Natural killer cell (primary cell): Measurements from ENCODE around the gene HEXIM1. TPM values are rescaled to one million over a fixed set of nuclear protein-coding genes. Genes with fewer than 3 reads are reported as not detected.

Source experiments
- ATAC-seq, 3 donors: fragments of 150-1000 bp in 2 of 3; fragments of 200-7000 bp in 1 of 3; cut with Tn5 transposase; 1 replicate in 1 of 3; 2 replicates in 2 of 3; pipeline ENCODE4 v1.10.0; 2021; ENCODE audit warnings: mild to moderate bottlenecking in 2 of 3, moderate library complexity in 2 of 3
- DNase-seq, 2 donors: peaks; one replicate each; pipeline versions ENCODE4 v3.0.0 to v3.0.0-alpha.2; 2013 to 2021; ENCODE audit warnings: mixed read lengths in 1 of 2
- H3K27ac ChIP-seq: one replicate; pipeline ENCODE4 v1.5.1; 2013; ENCODE audit warnings: mild to moderate bottlenecking, low read length
- H3K27me3 ChIP-seq: one replicate; pipeline ENCODE4 v1.6.1; 2013; ENCODE audit warnings: low read length; ENCODE audit not compliant: control insufficient read depth, insufficient read depth
- H3K36me3 ChIP-seq: one replicate; pipeline ENCODE4 v1.6.1; 2013; ENCODE audit warnings: low read length; ENCODE audit not compliant: control insufficient read depth, insufficient read depth
- H3K4me1 ChIP-seq: one replicate; pipeline ENCODE4 v1.6.1; 2013; ENCODE audit warnings: low read length; ENCODE audit not compliant: control insufficient read depth, insufficient read depth
- H3K4me3 ChIP-seq: one replicate; pipeline ENCODE4 v1.5.1; 2013; ENCODE audit warnings: low read length
- H3K9me3 ChIP-seq: one replicate; pipeline ENCODE4 v1.6.1; 2013; ENCODE audit warnings: low read length; ENCODE audit not compliant: control insufficient read depth, insufficient read depth
- H3K27ac Mint-ChIP-seq, 2 donors: one replicate each; pipeline ENCODE4 v1.8.0; 2022; ENCODE audit warnings: mild to moderate bottlenecking in 2 of 2, mixed read lengths in 2 of 2, moderate library complexity in 1 of 2
- H3K27me3 Mint-ChIP-seq, 2 donors: one replicate each; pipeline ENCODE4 v1.8.0; 2022; ENCODE audit warnings: low read depth in 2 of 2, mixed read lengths in 2 of 2
- H3K36me3 Mint-ChIP-seq: one replicate; pipeline ENCODE4 v1.8.0; 2022; ENCODE audit warnings: mixed read lengths
- H3K4me1 Mint-ChIP-seq, 2 donors: one replicate each; pipeline ENCODE4 v1.8.0; 2022; ENCODE audit warnings: mixed read lengths in 2 of 2
- H3K4me3 Mint-ChIP-seq: one replicate; pipeline ENCODE4 v1.8.0; 2022; ENCODE audit warnings: mild to moderate bottlenecking, moderate library complexity, mixed read lengths
- H3K9me3 Mint-ChIP-seq, 2 donors: one replicate each; pipeline ENCODE4 v1.8.0; 2022; ENCODE audit warnings: mixed read lengths in 2 of 2
- WGBS: methylation state at CpG from one replicate; pipeline ENCODE4 v1.1.7; 2013; ENCODE audit warnings: missing lambda C conversion rate; ENCODE audit not compliant: insufficient coverage; 5-methylcytosine and 5-hydroxymethylcytosine counted together
- intact Hi-C: fragments of 100-400 bp; cut with micrococcal nuclease; formaldehyde crosslinking; loops from one replicate; pipeline ENCODE4 v1.14.2; 2022
- total RNA-seq, 4 donors: library from RNA; stranded (reverse); fragments of 120-200 nt in 1 of 4; gene quantifications; one replicate each; pipeline versions ENCODE4 v1.2.3 to v1.2.4, GENCODE V29; 2013 to 2022
- TF ChIP-seq, protein P1 (sequence below): fragments of 200-600 bp; IDR thresholded peaks from one replicate; pipeline ENCODE4 v1.8.0; 2022; ENCODE audit warnings: antibody characterized with exemption

Gene HEXIM1, protein sequence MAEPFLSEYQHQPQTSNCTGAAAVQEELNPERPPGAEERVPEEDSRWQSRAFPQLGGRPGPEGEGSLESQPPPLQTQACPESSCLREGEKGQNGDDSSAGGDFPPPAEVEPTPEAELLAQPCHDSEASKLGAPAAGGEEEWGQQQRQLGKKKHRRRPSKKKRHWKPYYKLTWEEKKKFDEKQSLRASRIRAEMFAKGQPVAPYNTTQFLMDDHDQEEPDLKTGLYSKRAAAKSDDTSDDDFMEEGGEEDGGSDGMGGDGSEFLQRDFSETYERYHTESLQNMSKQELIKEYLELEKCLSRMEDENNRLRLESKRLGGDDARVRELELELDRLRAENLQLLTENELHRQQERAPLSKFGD
- 10 to 100 TPM; 64.9 to 80.7 (median 79.8) TPM for total RNA-seq
- 16.0 TPM for total RNA-seq (2013)

DNA sequence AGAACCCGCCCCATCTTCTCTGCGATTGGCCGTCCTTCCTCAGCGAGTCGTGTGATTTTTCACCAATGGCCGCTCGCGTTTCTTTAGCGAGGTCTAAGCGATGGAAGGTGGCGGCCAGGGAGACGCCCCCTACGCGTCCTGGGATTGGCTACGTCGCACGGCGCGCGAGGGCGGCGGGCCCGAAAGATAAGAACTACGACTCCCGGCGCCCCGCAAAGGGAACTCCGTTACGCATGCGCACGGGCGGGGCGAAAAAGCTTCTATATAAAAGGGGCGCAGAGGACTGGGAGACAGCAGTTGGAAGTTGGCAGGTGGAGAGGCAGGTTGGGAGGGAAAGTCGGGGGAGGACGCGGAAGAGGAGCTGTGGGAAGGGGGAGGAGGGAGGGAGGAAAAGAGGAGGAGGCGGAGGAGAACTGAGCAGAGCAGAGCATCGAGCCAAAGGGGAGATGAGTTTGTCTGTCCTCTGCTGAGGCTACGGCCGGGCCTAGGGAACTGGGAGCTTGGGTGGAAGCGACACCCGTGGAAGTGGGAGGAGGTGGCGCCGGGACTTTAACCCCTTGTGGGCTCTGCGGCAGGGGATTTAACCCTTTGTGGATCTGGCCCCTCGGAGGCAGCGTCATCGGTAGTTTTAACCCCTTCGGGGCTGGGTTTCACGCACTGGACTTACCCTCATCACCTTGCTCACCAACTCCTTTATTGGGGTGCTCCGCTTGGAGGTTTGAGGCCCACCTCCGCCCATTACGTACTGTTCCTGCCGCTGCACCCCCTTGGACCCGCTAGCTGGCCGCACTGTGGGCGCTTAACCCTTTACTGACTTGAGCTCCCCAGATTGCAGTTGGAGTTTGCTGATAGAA is at the start of gene HEXIM1:
Gene HEXIM1 (plus strand): TSS at position 293 of the 854 bp plus-strand sequence. CDS start 716 bp downstream, outside the sequence.
- WGBS, result under 1% methylated on average over 58 of the region's 58 CpGs
- Mint-ChIP-seq H3K4me3 (peak within 1 kb of the TSS; percentile 100), H3K4me1 (peaks cover 51 to 65% of the 10 kb centered on the region in 2 donors), H3K27me3 (no peaks in the 10 kb centered on the region), H3K9me3 (no peaks in the 10 kb centered on the region), H3K36me3 (peaks cover 6% of the 10 kb centered on the region), H3K27ac (peak within 1 kb of the TSS; percentile 98 to 100)
- Histone ChIP-seq H3K27me3 (no peaks in the 10 kb centered on the region), H3K9me3 (no peaks in the 10 kb centered on the region), H3K4me3 (peak within 1 kb of the TSS; percentile 88), H3K36me3 (no peaks in the 10 kb centered on the region), H3K27ac (peak within 1 kb of the TSS; percentile 98), H3K4me1 (peaks cover 52% of the 10 kb centered on the region)
- DNase-seq (peak; percentile 99), ATAC-seq (peak; percentile 77 to 92 (median 82))
- TF ChIP-seq, protein P1, sequence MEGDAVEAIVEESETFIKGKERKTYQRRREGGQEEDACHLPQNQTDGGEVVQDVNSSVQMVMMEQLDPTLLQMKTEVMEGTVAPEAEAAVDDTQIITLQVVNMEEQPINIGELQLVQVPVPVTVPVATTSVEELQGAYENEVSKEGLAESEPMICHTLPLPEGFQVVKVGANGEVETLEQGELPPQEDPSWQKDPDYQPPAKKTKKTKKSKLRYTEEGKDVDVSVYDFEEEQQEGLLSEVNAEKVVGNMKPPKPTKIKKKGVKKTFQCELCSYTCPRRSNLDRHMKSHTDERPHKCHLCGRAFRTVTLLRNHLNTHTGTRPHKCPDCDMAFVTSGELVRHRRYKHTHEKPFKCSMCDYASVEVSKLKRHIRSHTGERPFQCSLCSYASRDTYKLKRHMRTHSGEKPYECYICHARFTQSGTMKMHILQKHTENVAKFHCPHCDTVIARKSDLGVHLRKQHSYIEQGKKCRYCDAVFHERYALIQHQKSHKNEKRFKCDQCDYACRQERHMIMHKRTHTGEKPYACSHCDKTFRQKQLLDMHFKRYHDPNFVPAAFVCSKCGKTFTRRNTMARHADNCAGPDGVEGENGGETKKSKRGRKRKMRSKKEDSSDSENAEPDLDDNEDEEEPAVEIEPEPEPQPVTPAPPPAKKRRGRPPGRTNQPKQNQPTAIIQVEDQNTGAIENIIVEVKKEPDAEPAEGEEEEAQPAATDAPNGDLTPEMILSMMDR, result no peak
- intact Hi-C loops, result loop anchor here (1.0 to 10.0 kb wide), 5 partner anchors 13 to 1046 kb away; partner anchors contain the start of genes ACBD4, HEXIM2, KANSL1 and MAP3K14

DNA sequence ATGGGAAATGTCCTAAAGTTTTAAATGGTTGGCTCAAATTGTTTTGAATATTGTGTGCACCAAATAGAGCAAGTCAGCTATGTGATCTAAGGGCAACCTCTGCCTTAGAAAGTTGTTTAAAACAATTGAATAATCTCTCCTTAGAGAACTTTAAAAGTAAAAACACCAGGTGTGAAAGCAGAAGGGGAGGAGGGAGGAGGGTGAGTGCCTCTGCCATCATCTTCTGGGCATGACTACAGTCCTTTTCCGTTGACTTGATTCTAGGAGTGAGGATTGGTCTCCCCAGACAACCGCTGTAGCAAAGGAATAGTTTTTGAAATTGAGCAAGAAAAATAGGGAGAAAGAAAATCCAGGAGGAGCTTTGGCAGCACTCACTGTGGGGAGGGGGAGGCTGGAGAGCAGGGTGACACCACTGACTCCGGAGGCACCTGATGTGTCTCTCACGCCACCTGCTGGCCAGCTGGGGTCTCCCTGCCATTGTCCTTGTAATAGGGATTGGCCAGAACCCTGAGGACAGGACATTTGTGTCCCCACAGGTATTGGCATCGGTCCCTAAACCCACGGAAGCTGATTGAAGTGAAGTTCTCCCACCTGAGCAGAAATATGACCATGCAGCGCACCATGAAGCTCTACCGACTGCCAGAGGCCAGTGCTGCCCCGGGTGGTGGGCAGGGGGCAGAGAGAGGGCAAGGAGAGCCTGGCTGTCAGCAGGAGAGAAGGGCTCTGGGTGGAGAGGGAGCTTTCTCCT is 49.2 kb upstream of the HEXIM1 start:
- intact Hi-C loops, result loop anchor here (5.0 kb wide), 1 partner anchor 187 kb away; no protein-coding TSS in a partner anchor
- H3K4me3 Mint-ChIP-seq, result no peak overlapping the region
- Histone ChIP-seq H3K4me1 (no peaks in the 10 kb centered on the region), H3K9me3 (no peaks in the 10 kb centered on the region), H3K27me3 (no peaks in the 10 kb centered on the region), H3K36me3 (peaks cover 80% of the 10 kb centered on the region), H3K4me3 (no peak overlapping the region), H3K27ac (no peak overlapping the region)
- WGBS, result 66% methylated on average over 9 of the region's 9 CpGs
- TF ChIP-seq, protein P1, result peak; percentile 82
- ATAC-seq (peak; percentile 86 to 97 (median 91)), DNase-seq (peak; percentile 67 to 82)
- no peaks in the 10 kb centered on the region for H3K9me3 Mint-ChIP-seq
- H3K27ac Mint-ChIP-seq, result peak overlapping the region in 1 of 2 donors; percentile 64
- H3K36me3 Mint-ChIP-seq, result peaks cover 7% of the 10 kb centered on the region
- H3K4me1 Mint-ChIP-seq, result peaks cover 0 to 6% of the 10 kb centered on the region in 2 donors
- H3K27me3 Mint-ChIP-seq, result no peaks in the 10 kb centered on the region

DNA sequence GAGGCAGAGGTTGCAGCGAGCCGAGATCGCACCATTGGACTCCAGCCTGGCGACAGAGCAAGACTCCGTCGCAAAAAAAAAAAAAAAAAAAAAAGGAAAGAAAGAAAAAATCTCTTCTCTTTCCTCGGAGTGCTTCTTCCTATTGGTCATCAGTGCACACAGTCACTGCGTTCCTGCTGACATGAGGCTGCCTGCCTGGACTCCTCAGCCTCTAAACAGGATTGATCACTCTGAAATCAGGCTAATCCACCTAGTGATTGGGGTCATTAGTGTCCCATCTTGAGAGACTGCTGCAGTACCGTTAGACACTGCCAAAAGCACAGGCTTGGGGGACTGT is 46.8 kb upstream of the HEXIM1 start:
- intact Hi-C loops, result no loop called here
- no peaks in the 10 kb centered on the region for H3K27me3 Mint-ChIP-seq
- WGBS, result 96% methylated on average over 8 of the region's 9 CpGs
- H3K4me1 ChIP-seq, result no peaks in the 10 kb centered on the region
- TF ChIP-seq, protein P1, result no peak
- H3K9me3 ChIP-seq, result no peaks in the 10 kb centered on the region
- no peaks in the 10 kb centered on the region for H3K9me3 Mint-ChIP-seq
- no peak overlapping the region for H3K4me3 ChIP-seq
- H3K27me3 ChIP-seq, result no peaks in the 10 kb centered on the region
- ATAC-seq (no peak), DNase-seq (no peak)
- H3K36me3 Mint-ChIP-seq, result peaks cover 1% of the 10 kb centered on the region
- H3K36me3 ChIP-seq, result peaks cover 87% of the 10 kb centered on the region
- H3K27ac Mint-ChIP-seq, result peak overlapping the region in 1 of 2 donors; percentile 56
- no peak overlapping the region for H3K27ac ChIP-seq
- no peak overlapping the region for H3K4me3 Mint-ChIP-seq
- H3K4me1 Mint-ChIP-seq, result peaks cover 2 to 6% of the 10 kb centered on the region in 2 donors
